Measurements from ENCODE around the gene GALK1.

- TF ChIP-seq, protein P1, sequence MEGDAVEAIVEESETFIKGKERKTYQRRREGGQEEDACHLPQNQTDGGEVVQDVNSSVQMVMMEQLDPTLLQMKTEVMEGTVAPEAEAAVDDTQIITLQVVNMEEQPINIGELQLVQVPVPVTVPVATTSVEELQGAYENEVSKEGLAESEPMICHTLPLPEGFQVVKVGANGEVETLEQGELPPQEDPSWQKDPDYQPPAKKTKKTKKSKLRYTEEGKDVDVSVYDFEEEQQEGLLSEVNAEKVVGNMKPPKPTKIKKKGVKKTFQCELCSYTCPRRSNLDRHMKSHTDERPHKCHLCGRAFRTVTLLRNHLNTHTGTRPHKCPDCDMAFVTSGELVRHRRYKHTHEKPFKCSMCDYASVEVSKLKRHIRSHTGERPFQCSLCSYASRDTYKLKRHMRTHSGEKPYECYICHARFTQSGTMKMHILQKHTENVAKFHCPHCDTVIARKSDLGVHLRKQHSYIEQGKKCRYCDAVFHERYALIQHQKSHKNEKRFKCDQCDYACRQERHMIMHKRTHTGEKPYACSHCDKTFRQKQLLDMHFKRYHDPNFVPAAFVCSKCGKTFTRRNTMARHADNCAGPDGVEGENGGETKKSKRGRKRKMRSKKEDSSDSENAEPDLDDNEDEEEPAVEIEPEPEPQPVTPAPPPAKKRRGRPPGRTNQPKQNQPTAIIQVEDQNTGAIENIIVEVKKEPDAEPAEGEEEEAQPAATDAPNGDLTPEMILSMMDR (IDR thresholded peaks at IDR 0.05; ENCODE audit: poor library complexity) = no peak
- TF ChIP-seq EZH2 (IDR thresholded peaks at IDR 0.05; ENCODE audit: borderline replicate concordance) (no peak), EZH2phosphoT487 (IDR thresholded peaks at IDR 0.05; ENCODE audit: low read depth, severe bottlenecking, unreplicated experiment) (no peak)
These were observed 42.4 kb downstream of the GALK1 start for GRCh38 chr17:75722542-75723095.
